Activated CD8-positive, alpha-beta T cell treated with anti-CD3 and anti-CD28 coated beads for 36 hours (primary cell): ENCODE data around the gene DHRSX. TPM values are rescaled to one million over a fixed set of nuclear protein-coding genes. Genes with fewer than 3 reads are reported as not detected.
A peak's percentile ranks its signal among the peaks of the same experiment; 100 is the strongest.

Experiments used
- ATAC-seq: fragments of 200-7000 bp; cut with Tn5 transposase; one replicate; pipeline ENCODE4 v1.10.0; 2021; ENCODE audit warnings: mild to moderate bottlenecking, moderate library complexity
- CTCF ChIA-PET: fragments of 350-600 bp; sonication (Branson Sonifier 250); formaldehyde crosslinking; loops from one replicate; lab custom pipeline; 2021; ENCODE audit warnings: antibody characterized with exemption; lab: Charles Lee
- POLR2A ChIA-PET: fragments of 350-600 bp; sonication (Branson Sonifier 250); formaldehyde crosslinking; loops from one replicate; lab custom pipeline; 2021; ENCODE audit warnings: antibody characterized with exemption; lab: Charles Lee
- DNase-seq: peaks from one replicate; pipeline ENCODE4 v3.0.0-alpha.2; 2020
- H3K27ac Mint-ChIP-seq: one replicate; pipeline ENCODE4 v1.8.0; 2021; ENCODE audit warnings: mild to moderate bottlenecking, mixed read lengths
- H3K27me3 Mint-ChIP-seq: one replicate; pipeline ENCODE4 v1.8.0; 2021; ENCODE audit warnings: mixed read lengths
- H3K36me3 Mint-ChIP-seq: one replicate; pipeline ENCODE4 v1.8.0; 2021; ENCODE audit warnings: low read depth, mixed read lengths
- H3K4me1 Mint-ChIP-seq: one replicate; pipeline ENCODE4 v1.8.0; 2021; ENCODE audit warnings: low read depth, mixed read lengths
- H3K4me3 Mint-ChIP-seq: one replicate; pipeline ENCODE4 v1.8.0; 2021; ENCODE audit warnings: mild to moderate bottlenecking, moderate library complexity, mixed read lengths
- H3K9me3 Mint-ChIP-seq: one replicate; pipeline ENCODE4 v1.8.0; 2021; ENCODE audit warnings: mixed read lengths
- CTCF ChIP-seq: fragments of 200-600 bp; IDR thresholded peaks from one replicate; pipeline ENCODE4 v1.8.0; 2022; ENCODE audit warnings: antibody characterized with exemption, mild to moderate bottlenecking
- intact Hi-C: fragments of 100-400 bp; cut with micrococcal nuclease; formaldehyde crosslinking; loops from one replicate; pipeline ENCODE4 v1.10.0; 2022
- total RNA-seq, 2 experiments: library from RNA; stranded (reverse); gene quantifications; one replicate each; pipeline ENCODE4 v1.2.3, GENCODE V29; 2021

The DHRSX gene
- total RNA-seq, 2 experiments from 2014 or later: 19.7 to 22.0 TPM

GRCh38 chrX:2502120-2502667 is 1.4 kb upstream of the DHRSX start:
- no peak for TF ChIP-seq CTCF
- Mint-ChIP-seq H3K4me1 (peaks cover 23% of the 10 kb centered on the region), H3K9me3 (no peaks in the 10 kb centered on the region), H3K27me3 (no peaks in the 10 kb centered on the region), H3K27ac (peak overlapping the region; percentile 71), H3K36me3 (peaks cover 21% of the 10 kb centered on the region), H3K4me3 (peak overlapping the region; percentile 61)
- POLR2A ChIA-PET: no interaction called here
- no peak for ATAC-seq
- intact Hi-C loops: no loop called here
- no peak for DNase-seq
- CTCF ChIA-PET: no interaction called here

- Mint-ChIP-seq H3K36me3 (peaks cover 21% of the 10 kb centered on the region), H3K4me1 (peaks cover 23% of the 10 kb centered on the region), H3K27me3 (no peaks in the 10 kb centered on the region), H3K9me3 (no peaks in the 10 kb centered on the region), H3K4me3 (peak overlapping the region; percentile 61), H3K27ac (peak overlapping the region; percentile 71)
- POLR2A ChIA-PET: no interaction called here
- TF ChIP-seq CTCF: no peak
- DNase-seq (no peak), ATAC-seq (no peak)
- intact Hi-C loops: no loop called here
- CTCF ChIA-PET: no interaction called here
Observed at GRCh38 chrX:2501559-2502102, 855 bp upstream of the DHRSX start.

- peak; percentile 52 for ATAC-seq
- intact Hi-C loops: no loop called here
- H3K36me3 Mint-ChIP-seq: peaks cover 24% of the 10 kb centered on the region
Observed at GRCh38 chrX:2500091-2500802, 529 bp downstream of the DHRSX start.

GRCh38 chrX:2499507-2499906 is 1.3 kb downstream of the DHRSX start:
- CTCF ChIA-PET: no interaction called here
- intact Hi-C loops: no loop called here
- H3K4me3 Mint-ChIP-seq: peak overlapping the region; percentile 74

More at GRCh38 chrX:2500091-2500802, 529 bp downstream of the DHRSX start:
- H3K27me3 Mint-ChIP-seq: no peaks in the 10 kb centered on the region
- H3K27ac Mint-ChIP-seq: peak overlapping the region; percentile 87
- POLR2A ChIA-PET: no interaction called here
- CTCF ChIA-PET: no interaction called here
- DNase-seq: peak; percentile 34
- H3K9me3 Mint-ChIP-seq: no peaks in the 10 kb centered on the region
- H3K4me3 Mint-ChIP-seq: peak overlapping the region; percentile 74
- H3K4me1 Mint-ChIP-seq: peaks cover 26% of the 10 kb centered on the region
- no peak for TF ChIP-seq CTCF

More at GRCh38 chrX:2499507-2499906, 1.3 kb downstream of the DHRSX start:
- no peaks in the 10 kb centered on the region for H3K27me3 Mint-ChIP-seq
- no peaks in the 10 kb centered on the region for H3K9me3 Mint-ChIP-seq
- DNase-seq (no peak), ATAC-seq (no peak)
- peak overlapping the region; percentile 87 for H3K27ac Mint-ChIP-seq
- POLR2A ChIA-PET: no interaction called here
- TF ChIP-seq CTCF: no peak
- peaks cover 24% of the 10 kb centered on the region for H3K36me3 Mint-ChIP-seq
- peaks cover 26% of the 10 kb centered on the region for H3K4me1 Mint-ChIP-seq
